Endodermal cell (in vitro differentiated cells): ENCODE results near the gene PNMA6E. TPM values are rescaled to one million over a fixed set of nuclear protein-coding genes. Genes with fewer than 3 reads are reported as not detected.

Experiments
- DNase-seq: peaks from one replicate; pipeline ENCODE4 v3.0.0-alpha.2; 2017
- H3K27ac ChIP-seq: 2 replicates; pipeline ENCODE4 v1.5.1; 2013; ENCODE audit warnings: mild to moderate bottlenecking, low read depth, low read length, moderate library complexity
- H3K27me3 ChIP-seq: 2 replicates; pipeline ENCODE4 v1.6.1; 2013; ENCODE audit warnings: mild to moderate bottlenecking, low read length, moderate library complexity; ENCODE audit not compliant: insufficient read depth, control insufficient read depth, poor library complexity, severe bottlenecking
- H3K36me3 ChIP-seq: 2 replicates; pipeline ENCODE4 v1.7.0; 2013; ENCODE audit warnings: mild to moderate bottlenecking, low read length, moderate library complexity; ENCODE audit not compliant: control insufficient read depth, insufficient read depth
- H3K4me1 ChIP-seq: one replicate; pipeline ENCODE4 v1.7.0; 2013; ENCODE audit warnings: low read length; ENCODE audit not compliant: control insufficient read depth, insufficient read depth
- H3K4me3 ChIP-seq: 2 replicates; pipeline ENCODE4 v1.5.1; 2013; ENCODE audit warnings: mild to moderate bottlenecking, low read length, moderate library complexity
- H3K9ac ChIP-seq: 2 replicates; pipeline ENCODE4 v1.6.1; 2013; ENCODE audit warnings: mild to moderate bottlenecking, low read length, moderate library complexity; ENCODE audit not compliant: poor library complexity, severe bottlenecking; ENCODE audit errors: extremely low read depth
- H3K9me3 ChIP-seq: 2 replicates; pipeline ENCODE4 v1.6.1; 2013; ENCODE audit warnings: mild to moderate bottlenecking, low read length, moderate library complexity; ENCODE audit not compliant: control insufficient read depth
- H3K27ac Mint-ChIP-seq: 2 replicates; pipeline ENCODE4 v1.8.0; 2020; ENCODE audit warnings: mixed read lengths
- H3K27me3 Mint-ChIP-seq: 2 replicates; pipeline ENCODE4 v1.8.0; 2021; ENCODE audit warnings: mild to moderate bottlenecking, mixed read lengths; ENCODE audit not compliant: insufficient read depth
- H3K36me3 Mint-ChIP-seq: 2 replicates; pipeline ENCODE4 v1.8.0; 2020; ENCODE audit warnings: low read depth, mixed read lengths
- H3K4me1 Mint-ChIP-seq: 2 replicates; pipeline ENCODE4 v1.8.0; 2020; ENCODE audit warnings: mixed read lengths
- H3K4me3 Mint-ChIP-seq: 2 replicates; pipeline ENCODE4 v1.8.0; 2020; ENCODE audit warnings: mild to moderate bottlenecking, moderate library complexity, mixed read lengths
- H3K9me3 Mint-ChIP-seq: 2 replicates; pipeline ENCODE4 v1.8.0; 2020; ENCODE audit warnings: mild to moderate bottlenecking, mixed read lengths
- WGBS, 2 experiments: methylation state at CpG; one replicate each; pipeline versions ENCODE4 v1.1.5 to v1.1.7; 2013; ENCODE audit warnings: missing lambda C conversion rate in 2 of 2, mixed read lengths in 1 of 2; ENCODE audit not compliant: insufficient coverage in 1 of 2, insufficient read length in 1 of 2; 5-methylcytosine and 5-hydroxymethylcytosine counted together
- total RNA-seq, 2 donors: library from RNA; stranded (reverse); fragmentation: NEBNext Ultra II Directional in 1 of 2; extraction: Animal tissue kit (Norgen Biotek cat#: 25700) in 1 of 2; gene quantifications; 2 replicates in 1 of 2; 3 replicates in 1 of 2; pipeline ENCODE4 v1.2.1, GENCODE V29; 2021
- TF ChIP-seq, protein P1 (sequence below): fragments of 200-600 bp; sonication (generic); conservative IDR thresholded peaks from 2 replicates; pipeline ENCODE4 v1.5.0; 2021; ENCODE audit warnings: antibody characterized with exemption, mild to moderate bottlenecking

Gene PNMA6E
- total RNA-seq, 2 donors from 2014 or later, result not detected

GRCh38 chrX:153423652-153424051 is 22.5 kb upstream of the PNMA6E start:
- Histone ChIP-seq H3K4me3 (no peak overlapping the region), H3K9me3 (no peaks in the 10 kb centered on the region), H3K4me1 (no peaks in the 10 kb centered on the region), H3K27me3 (no peaks in the 10 kb centered on the region), H3K9ac (no peak overlapping the region), H3K36me3 (no peaks in the 10 kb centered on the region), H3K27ac (no peak overlapping the region)
- Mint-ChIP-seq H3K36me3 (no peaks in the 10 kb centered on the region), H3K4me1 (no peaks in the 10 kb centered on the region), H3K9me3 (peaks cover 73% of the 10 kb centered on the region), H3K27me3 (no peaks in the 10 kb centered on the region), H3K4me3 (no peak overlapping the region), H3K27ac (no peak overlapping the region)
- TF ChIP-seq, protein P1, sequence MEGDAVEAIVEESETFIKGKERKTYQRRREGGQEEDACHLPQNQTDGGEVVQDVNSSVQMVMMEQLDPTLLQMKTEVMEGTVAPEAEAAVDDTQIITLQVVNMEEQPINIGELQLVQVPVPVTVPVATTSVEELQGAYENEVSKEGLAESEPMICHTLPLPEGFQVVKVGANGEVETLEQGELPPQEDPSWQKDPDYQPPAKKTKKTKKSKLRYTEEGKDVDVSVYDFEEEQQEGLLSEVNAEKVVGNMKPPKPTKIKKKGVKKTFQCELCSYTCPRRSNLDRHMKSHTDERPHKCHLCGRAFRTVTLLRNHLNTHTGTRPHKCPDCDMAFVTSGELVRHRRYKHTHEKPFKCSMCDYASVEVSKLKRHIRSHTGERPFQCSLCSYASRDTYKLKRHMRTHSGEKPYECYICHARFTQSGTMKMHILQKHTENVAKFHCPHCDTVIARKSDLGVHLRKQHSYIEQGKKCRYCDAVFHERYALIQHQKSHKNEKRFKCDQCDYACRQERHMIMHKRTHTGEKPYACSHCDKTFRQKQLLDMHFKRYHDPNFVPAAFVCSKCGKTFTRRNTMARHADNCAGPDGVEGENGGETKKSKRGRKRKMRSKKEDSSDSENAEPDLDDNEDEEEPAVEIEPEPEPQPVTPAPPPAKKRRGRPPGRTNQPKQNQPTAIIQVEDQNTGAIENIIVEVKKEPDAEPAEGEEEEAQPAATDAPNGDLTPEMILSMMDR, result no peak
- 91 to 100% methylated on average over 3 to 8 of the region's 8 CpGs for WGBS, 2 experiments
- no peak for DNase-seq

DNA sequence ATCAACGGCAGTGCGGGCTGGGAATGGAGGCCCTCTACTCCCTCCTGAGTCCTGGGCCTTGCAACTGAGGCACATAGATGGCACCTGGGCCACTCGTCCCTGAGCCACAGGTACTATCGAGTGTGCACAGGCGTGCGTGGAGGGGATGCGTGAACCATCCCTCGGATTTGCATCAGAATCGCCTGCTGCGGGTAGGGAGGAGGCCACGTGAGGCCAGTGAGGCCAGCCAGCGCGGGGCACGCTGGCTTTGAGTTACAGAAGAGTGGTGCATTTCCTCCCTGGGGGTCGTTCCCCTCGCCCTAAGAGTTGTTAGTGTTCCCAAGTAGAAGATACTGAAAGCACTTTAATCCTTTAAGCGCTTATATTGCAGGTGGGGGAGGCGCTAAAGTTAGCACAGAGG is 20.7 kb upstream of the PNMA6E start:
- Mint-ChIP-seq H3K9me3 (peaks cover 69% of the 10 kb centered on the region), H3K27me3 (no peaks in the 10 kb centered on the region), H3K36me3 (no peaks in the 10 kb centered on the region), H3K4me1 (no peaks in the 10 kb centered on the region), H3K4me3 (no peak overlapping the region), H3K27ac (no peak overlapping the region)
- no peaks in the 10 kb centered on the region for H3K27me3 ChIP-seq
- no peaks in the 10 kb centered on the region for H3K9me3 ChIP-seq
- no peak overlapping the region for H3K27ac ChIP-seq
- H3K36me3 ChIP-seq, result no peaks in the 10 kb centered on the region
- H3K4me3 ChIP-seq, result no peak overlapping the region
- TF ChIP-seq, protein P1, result no peak
- H3K9ac ChIP-seq, result no peak overlapping the region
- no peak for DNase-seq
- H3K4me1 ChIP-seq, result no peaks in the 10 kb centered on the region
- WGBS, 2 experiments, result 89 to 92% methylated on average over 11 to 18 of the region's 18 CpGs

DNA sequence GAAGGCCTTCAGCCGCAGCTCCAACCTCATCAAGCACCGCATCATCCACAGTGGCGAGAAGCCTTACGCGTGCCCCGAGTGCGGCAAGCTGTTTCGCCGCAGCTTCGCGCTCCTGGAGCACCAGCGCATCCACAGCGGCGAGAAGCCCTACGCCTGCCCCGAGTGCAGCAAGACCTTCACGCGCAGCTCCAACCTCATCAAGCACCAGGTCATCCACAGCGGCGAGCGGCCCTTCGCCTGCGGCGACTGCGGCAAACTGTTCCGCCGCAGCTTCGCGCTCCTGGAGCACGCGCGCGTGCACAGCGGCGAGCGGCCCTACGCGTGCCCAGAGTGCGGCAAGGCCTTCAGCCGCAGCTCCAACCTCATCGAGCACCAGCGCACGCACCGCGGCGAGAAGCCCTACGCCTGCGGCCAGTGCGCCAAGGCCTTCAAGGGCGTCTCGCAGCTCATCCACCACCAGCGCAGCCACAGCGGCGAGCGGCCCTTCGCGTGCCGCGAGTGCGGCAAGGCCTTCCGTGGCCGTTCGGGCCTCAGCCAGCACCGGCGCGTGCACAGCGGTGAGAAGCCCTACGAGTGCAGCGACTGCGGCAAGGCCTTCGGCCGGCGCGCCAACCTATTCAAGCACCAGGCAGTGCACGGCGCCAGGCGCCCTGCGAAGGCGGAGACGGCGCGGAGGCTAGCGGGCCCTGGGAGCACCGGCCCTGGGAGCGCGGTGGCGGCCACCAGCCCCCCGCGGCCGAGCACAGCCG is 19.9 kb upstream of the PNMA6E start:
- Mint-ChIP-seq H3K4me1 (no peaks in the 10 kb centered on the region), H3K4me3 (no peak overlapping the region), H3K27ac (no peak overlapping the region), H3K27me3 (no peaks in the 10 kb centered on the region), H3K36me3 (no peaks in the 10 kb centered on the region), H3K9me3 (peaks cover 68% of the 10 kb centered on the region)
- H3K36me3 ChIP-seq, result no peaks in the 10 kb centered on the region
- TF ChIP-seq, protein P1, result no peak
- no peak overlapping the region for H3K27ac ChIP-seq
- H3K9me3 ChIP-seq, result no peaks in the 10 kb centered on the region
- DNase-seq, result no peak
- H3K4me1 ChIP-seq, result no peaks in the 10 kb centered on the region
- 97 to 98% methylated on average over 15 to 77 of the region's 91 CpGs for WGBS, 2 experiments
- no peak overlapping the region for H3K4me3 ChIP-seq
- no peaks in the 10 kb centered on the region for H3K27me3 ChIP-seq
- no peak overlapping the region for H3K9ac ChIP-seq
